Measurements from ENCODE around the gene CCDC136.

The CCDC136 gene

DNA sequence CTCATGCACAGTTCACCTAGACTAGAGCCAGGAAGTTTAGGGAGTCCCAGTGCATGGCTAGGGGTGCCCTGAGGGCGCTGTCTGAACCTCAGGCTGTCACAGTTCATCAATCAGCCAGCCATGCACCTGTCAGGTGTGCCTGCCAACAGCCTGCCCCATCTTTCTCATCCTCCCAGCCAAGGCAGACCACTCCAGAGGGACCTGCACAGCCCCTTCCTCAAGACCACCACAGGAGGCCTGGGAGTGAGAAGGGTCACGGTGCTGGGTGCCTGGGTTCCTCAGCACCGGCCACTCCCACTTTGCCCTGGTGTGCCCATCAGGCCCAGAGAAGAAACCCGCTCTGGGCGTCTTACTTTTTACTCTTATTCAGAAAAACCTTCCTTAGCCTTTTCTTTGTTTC lies 79.3 kb downstream of the CCDC136 start:
- no peak overlapping the region for H3K27ac ChIP-seq (ENCODE audit: low read depth, low read length, poor library complexity, severe bottlenecking)
- H3K27me3 ChIP-seq (ENCODE audit: insufficient read depth, low read length), result peaks cover 9% of the 10 kb centered on the region; the same call in 1 of the 2 replicates
- peaks cover 14% of the 10 kb centered on the region for H3K4me1 ChIP-seq (ENCODE audit: insufficient read depth, low read length, severe bottlenecking)
- H3F3A ChIP-seq (ENCODE audit: insufficient read depth, low read length), result no peaks in the 10 kb centered on the region
- H3K79me2 ChIP-seq (ENCODE audit: insufficient read depth, low read length), result no peaks in the 10 kb centered on the region
- H3K9me2 ChIP-seq (ENCODE audit: low read depth, low read length), result no peaks in the 10 kb centered on the region
- H2AFZ ChIP-seq (ENCODE audit: low read length), result no peak overlapping the region
- no peaks in the 10 kb centered on the region for H4K20me1 ChIP-seq (ENCODE audit: insufficient read depth, low read length)
- no peak overlapping the region for H3K4me3 ChIP-seq (ENCODE audit: low read depth, low read length, poor library complexity, severe bottlenecking)
- H3K9me3 ChIP-seq (ENCODE audit: low read length), result no peaks in the 10 kb centered on the region
- peaks cover 10% of the 10 kb centered on the region for H3K36me3 ChIP-seq (ENCODE audit: insufficient read depth, low read length)
- H3K4me2 ChIP-seq (ENCODE audit: low read length), result no peak overlapping the region
- TF ChIP-seq, protein P1, sequence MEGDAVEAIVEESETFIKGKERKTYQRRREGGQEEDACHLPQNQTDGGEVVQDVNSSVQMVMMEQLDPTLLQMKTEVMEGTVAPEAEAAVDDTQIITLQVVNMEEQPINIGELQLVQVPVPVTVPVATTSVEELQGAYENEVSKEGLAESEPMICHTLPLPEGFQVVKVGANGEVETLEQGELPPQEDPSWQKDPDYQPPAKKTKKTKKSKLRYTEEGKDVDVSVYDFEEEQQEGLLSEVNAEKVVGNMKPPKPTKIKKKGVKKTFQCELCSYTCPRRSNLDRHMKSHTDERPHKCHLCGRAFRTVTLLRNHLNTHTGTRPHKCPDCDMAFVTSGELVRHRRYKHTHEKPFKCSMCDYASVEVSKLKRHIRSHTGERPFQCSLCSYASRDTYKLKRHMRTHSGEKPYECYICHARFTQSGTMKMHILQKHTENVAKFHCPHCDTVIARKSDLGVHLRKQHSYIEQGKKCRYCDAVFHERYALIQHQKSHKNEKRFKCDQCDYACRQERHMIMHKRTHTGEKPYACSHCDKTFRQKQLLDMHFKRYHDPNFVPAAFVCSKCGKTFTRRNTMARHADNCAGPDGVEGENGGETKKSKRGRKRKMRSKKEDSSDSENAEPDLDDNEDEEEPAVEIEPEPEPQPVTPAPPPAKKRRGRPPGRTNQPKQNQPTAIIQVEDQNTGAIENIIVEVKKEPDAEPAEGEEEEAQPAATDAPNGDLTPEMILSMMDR (IDR thresholded peaks at IDR 0.05; ENCODE audit: low read length), result no peak
- no peak for TF ChIP-seq EZH2 (IDR thresholded peaks at IDR 0.05; ENCODE audit: borderline replicate concordance, low read length)
- H3K9ac ChIP-seq (ENCODE audit: low read length), result no peak overlapping the region

All from OCI-LY1 (cell line).